Ovary (tissue), 9 donors: ENCODE data around the gene BACH2. TPM values are rescaled to one million over a fixed set of nuclear protein-coding genes. Genes with fewer than 3 reads are reported as not detected.

Source experiments
- DNase-seq, 5 donors: peaks; one replicate each; pipeline ENCODE4 v3.0.0-alpha.2; 2019 to 2020
- H3K27ac ChIP-seq, 2 donors: fragments of 200-600 bp; one replicate each; pipeline versions ENCODE4 v1.5.1 to v1.8.0; 2019 to 2022
- H3K27me3 ChIP-seq: fragments of 200-600 bp; one replicate; pipeline ENCODE4 v1.8.0; 2022
- H3K36me3 ChIP-seq: fragments of 200-600 bp; sonication (generic); one replicate; pipeline ENCODE4 v1.5.1; 2019
- H3K4me1 ChIP-seq: one replicate; pipeline ENCODE4 v1.8.1; 2013; ENCODE audit warnings: mild to moderate bottlenecking, moderate library complexity; ENCODE audit not compliant: insufficient read depth
- H3K4me3 ChIP-seq: fragments of 200-600 bp; sonication (generic); one replicate; pipeline ENCODE4 v1.5.1; 2017
- H3K9me3 ChIP-seq, 2 donors: fragments of 200-600 bp in 1 of 2; sonication (generic) in 1 of 2; one replicate each; pipeline versions ENCODE4 v1.5.1 to v1.8.1; 2013 to 2019; ENCODE audit warnings: mild to moderate bottlenecking in 1 of 2, moderate library complexity in 1 of 2
- CTCF ChIP-seq, 3 donors: fragments of 450-650 bp in 2 of 3; fragments of 200-600 bp in 1 of 3; IDR thresholded peaks; one replicate each; pipeline versions ENCODE4 v1.5.1 to v1.8.0; 2016 to 2022; ENCODE audit warnings: antibody characterized with exemption in 3 of 3, mild to moderate bottlenecking in 1 of 3
- EP300 ChIP-seq: sonication (generic); formaldehyde crosslinking; IDR thresholded peaks from one replicate; pipeline ENCODE4 v1.6.1; 2017; ENCODE audit warnings: antibody characterized with exemption
- POLR2A ChIP-seq: fragments of 450-650 bp; IDR thresholded peaks from one replicate; pipeline ENCODE4 v1.6.1; 2017; ENCODE audit warnings: antibody characterized with exemption, mild to moderate bottlenecking, moderate library complexity
- WGBS, 3 donors: extraction: QIAGEN DNeasy Blood & Tissue Kit in 1 of 3; methylation state at CpG; one replicate each; pipeline versions ENCODE4 v1.1.5 to v1.1.7; 2013 to 2017; 5-methylcytosine and 5-hydroxymethylcytosine counted together
- intact Hi-C, 4 donors: fragments of 100-400 bp; cut with DNase I; formaldehyde crosslinking; loops; one replicate each; pipeline versions ENCODE4 v1.11.0 to v1.15.1; 2022 to 2023
- polyA plus RNA-seq, 2 donors: library from polyadenylated mRNA; stranded (reverse); fragments of 200-250 nt in 1 of 2; fragments of 350-450 nt in 1 of 2; fragmentation: Illumina TruSeq in 1 of 2; extraction: RNeasy Lipid Tissue Mini Kit (QIAGEN cat#74804) in 1 of 2; gene quantifications; one replicate each; pipeline ENCODE4 v1.2.3, GENCODE V29; 2013 to 2014
- total RNA-seq, 7 donors: library from RNA; depleted of rRNA in 2 of 7; stranded (reverse); fragments of >200 nt in 2 of 7; fragmentation: NEBNext Ultra II Directional in 3 of 7; extraction: Animal tissue kit (Norgen Biotek cat#: 25700) in 3 of 7; gene quantifications; one replicate each; pipeline versions ENCODE4 v1.1.0 to v1.2.4, GENCODE V29; 2016 to 2023
- donor health status: DM: no; HTN: no; CAD: no; lungs with moderate emphysema.
- donor health status: DM: no; HTN: no; CAD: no.
- donor health status: Bipolar disorder and iron deficiency.
- donor health status: DM: yes; HTN: yes; CAD: no.
- donor health status: DM: no; HTN: no; CAD: no.
- donor health status: DM: yes; HTN: yes; CAD: no.

BACH2 gene
- total and polyA plus RNA-seq, 9 donors, result 2.6 to 19.2 (median 10.5) TPM

- no peaks in the 10 kb centered on the region for H3K36me3 ChIP-seq
- no peak for TF ChIP-seq POLR2A
- no peak for TF ChIP-seq CTCF (IDR thresholded peaks at IDR 0.05)
- no peak for TF ChIP-seq EP300
- no peaks in the 10 kb centered on the region for H3K4me1 ChIP-seq
- no peak overlapping the region for H3K4me3 ChIP-seq
- no peak for DNase-seq
- H3K27me3 ChIP-seq, result no peaks in the 10 kb centered on the region
- H3K27ac ChIP-seq, result no peak overlapping the region
- WGBS, 3 donors, result 94 to 95% (median 94%) methylated on average over 17 of the region's 17 CpGs
- intact Hi-C loops, result no loop called here
- H3K9me3 ChIP-seq, result no peaks in the 10 kb centered on the region
These were observed 219.9 kb downstream of the BACH2 start for GRCh38 chr6:90076511-90077415.

GRCh38 chr6:90074161-90074850, 222.3 kb downstream of the BACH2 start:
- no peak overlapping the region for H3K27ac ChIP-seq
- no peaks in the 10 kb centered on the region for H3K27me3 ChIP-seq
- H3K4me1 ChIP-seq, result peaks cover 1% of the 10 kb centered on the region
- no peak overlapping the region for H3K4me3 ChIP-seq
- TF ChIP-seq CTCF (IDR thresholded peaks at IDR 0.05), result no peak
- no peak for TF ChIP-seq EP300
- TF ChIP-seq POLR2A, result no peak
- no peak for DNase-seq
- WGBS, 3 donors, result 92 to 95% (median 94%) methylated on average over 6 of the region's 6 CpGs
- H3K9me3 ChIP-seq, result no peaks in the 10 kb centered on the region
- no peaks in the 10 kb centered on the region for H3K36me3 ChIP-seq
- intact Hi-C loops, result no loop called here

- Histone ChIP-seq H3K36me3 (no peaks in the 10 kb centered on the region), H3K4me3 (no peak overlapping the region), H3K27me3 (no peaks in the 10 kb centered on the region), H3K9me3 (no peaks in the 10 kb centered on the region), H3K4me1 (peaks cover 1% of the 10 kb centered on the region), H3K27ac (no peak overlapping the region)
- intact Hi-C loops, result no loop called here
- DNase-seq, result no peak
- 68 to 73% (median 71%) methylated on average over 11 of the region's 11 CpGs for WGBS, 3 donors
- no peak for TF ChIP-seq POLR2A
- TF ChIP-seq CTCF (IDR thresholded peaks at IDR 0.05), result no peak
- TF ChIP-seq EP300, result no peak
These were observed 223.6 kb downstream of the BACH2 start for GRCh38 chr6:90072935-90073464.

- Histone ChIP-seq H3K4me1 (peaks cover 1% of the 10 kb centered on the region), H3K4me3 (no peak overlapping the region), H3K27me3 (no peaks in the 10 kb centered on the region), H3K36me3 (no peaks in the 10 kb centered on the region), H3K9me3 (no peaks in the 10 kb centered on the region), H3K27ac (no peak overlapping the region)
- TF ChIP-seq CTCF (IDR thresholded peaks at IDR 0.05), result no peak
- no peak for TF ChIP-seq EP300
- no peak for TF ChIP-seq POLR2A
- WGBS, 3 donors, result 97 to 98% (median 98%) methylated on average over 3 of the region's 3 CpGs
- no peak for DNase-seq
- intact Hi-C loops, result no loop called here
These were observed 224.1 kb downstream of the BACH2 start for GRCh38 chr6:90072501-90072900.
